ENCODE measurements around the gene TBCD. TPM values are rescaled to one million over a fixed set of nuclear protein-coding genes. Genes with fewer than 3 reads are reported as not detected.
"Not testable (repeated sequence)": the region's sequence is repeated elsewhere in the genome, so short reads cannot be mapped to it uniquely, and the experiment has no call there.

The TBCD gene
- total RNA-seq, 2 experiments from 2014 or later = 71.8 to 75.3 TPM

DNA sequence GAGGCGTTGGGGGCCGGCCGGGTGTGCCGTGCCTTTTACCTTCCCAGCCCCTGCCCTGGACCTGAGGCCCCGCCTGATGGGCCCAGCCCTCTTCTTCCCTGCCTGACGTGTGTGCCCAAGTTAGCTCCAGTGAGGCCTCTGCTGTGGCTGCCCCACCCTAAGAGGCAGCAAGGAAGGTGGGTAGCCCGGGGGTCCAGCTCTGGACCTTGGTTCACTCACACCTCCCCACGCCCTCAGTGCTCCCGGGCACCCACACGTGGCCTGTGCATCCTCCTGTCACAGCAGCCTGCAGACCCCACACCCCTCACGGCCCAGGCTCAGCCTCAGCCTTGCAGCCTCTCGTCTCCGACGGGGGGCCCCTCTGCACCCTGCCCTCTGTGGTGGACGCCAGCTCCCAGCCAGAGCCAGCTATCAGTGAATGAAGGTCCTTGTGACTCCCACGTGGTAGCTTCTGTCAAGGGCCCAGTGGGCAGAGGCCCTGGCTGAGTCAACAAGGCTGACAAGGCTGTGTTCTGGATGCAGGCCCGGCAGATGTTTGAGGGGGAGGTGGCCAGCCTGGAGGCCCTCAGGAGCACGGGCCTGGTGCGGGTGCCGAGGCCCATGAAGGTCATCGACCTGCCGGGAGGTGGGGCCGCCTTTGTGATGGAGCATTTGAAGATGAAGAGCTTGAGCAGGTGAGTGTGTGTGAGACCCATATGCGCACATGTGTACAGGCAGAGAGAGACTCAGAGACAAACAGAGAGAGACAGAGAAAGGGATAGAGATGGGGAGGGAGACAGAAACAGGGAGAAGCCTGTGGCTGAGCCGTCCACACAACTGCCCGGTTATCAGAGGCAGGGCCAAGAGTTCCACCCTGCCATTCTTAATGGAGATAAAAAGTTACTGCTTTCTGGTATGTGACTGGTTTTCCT, 13.6 kb upstream of the TBCD start:
- Mint-ChIP-seq H3K27me3 (ENCODE audit: low read depth) (no peaks in the 10 kb centered on the region), H3K27ac (no peak overlapping the region), H3K9me3 (peaks cover 19% of the 10 kb centered on the region), H3K4me1 (ENCODE audit: low read depth) (peaks cover 5% of the 10 kb centered on the region), H3K36me3 (ENCODE audit: low read depth) (peaks cover 25% of the 10 kb centered on the region), H3K4me3 (no peak overlapping the region)
- intact Hi-C loops (cut with micrococcal nuclease) = no loop called here
- CTCF ChIA-PET = no interaction called here
- no peak for DNase-seq

DNA sequence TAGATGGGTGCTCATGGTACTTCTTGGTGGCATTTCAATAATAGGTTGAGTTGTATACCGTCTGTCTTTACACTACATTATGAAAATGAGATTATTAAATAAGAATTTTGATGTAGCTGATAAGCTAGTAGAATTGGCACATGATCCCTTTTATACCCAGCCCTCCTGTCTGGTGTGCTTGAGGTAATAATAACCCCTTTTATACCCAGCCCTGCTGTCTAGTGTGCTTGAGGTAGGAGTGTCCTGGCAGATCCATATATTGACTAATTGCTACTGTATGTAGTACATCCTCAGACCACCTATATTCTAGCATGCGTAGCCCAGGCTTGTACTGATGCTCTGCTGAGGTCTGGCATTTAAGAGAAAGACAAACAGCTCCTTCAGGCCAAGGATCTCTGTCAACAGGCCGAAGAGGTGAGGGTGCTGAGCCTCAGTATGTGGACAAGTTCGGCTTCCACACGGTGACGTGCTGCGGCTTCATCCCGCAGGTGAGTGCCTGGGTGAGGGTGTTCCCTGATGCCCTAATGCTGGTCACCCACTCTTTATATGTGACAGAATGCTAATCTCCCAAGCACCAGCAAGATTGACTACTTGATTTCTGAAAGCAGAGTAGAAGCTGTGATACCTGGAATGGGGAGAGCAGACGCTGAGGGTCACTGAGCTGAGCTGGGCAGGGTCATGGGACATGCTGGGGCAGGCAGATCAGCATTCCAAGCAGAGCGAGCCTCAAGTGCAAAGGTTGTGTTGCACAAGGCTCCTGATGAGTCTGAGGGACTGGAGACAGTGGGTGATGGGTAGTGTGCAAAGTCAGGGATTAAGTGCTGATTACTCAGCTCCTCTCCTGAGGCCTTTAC, 10.7 kb upstream of the TBCD start:
- H3K27me3 Mint-ChIP-seq (ENCODE audit: low read depth) = no peaks in the 10 kb centered on the region
- peaks cover 2% of the 10 kb centered on the region for H3K4me1 Mint-ChIP-seq (ENCODE audit: low read depth)
- H3K27ac Mint-ChIP-seq = no peak overlapping the region
- H3K9me3 Mint-ChIP-seq = peaks cover 17% of the 10 kb centered on the region
- no peak for DNase-seq
- intact Hi-C loops (cut with micrococcal nuclease) = no loop called here
- CTCF ChIA-PET = no interaction called here
- peaks cover 20% of the 10 kb centered on the region for H3K36me3 Mint-ChIP-seq (ENCODE audit: low read depth)
- H3K4me3 Mint-ChIP-seq = no peak overlapping the region

DNA sequence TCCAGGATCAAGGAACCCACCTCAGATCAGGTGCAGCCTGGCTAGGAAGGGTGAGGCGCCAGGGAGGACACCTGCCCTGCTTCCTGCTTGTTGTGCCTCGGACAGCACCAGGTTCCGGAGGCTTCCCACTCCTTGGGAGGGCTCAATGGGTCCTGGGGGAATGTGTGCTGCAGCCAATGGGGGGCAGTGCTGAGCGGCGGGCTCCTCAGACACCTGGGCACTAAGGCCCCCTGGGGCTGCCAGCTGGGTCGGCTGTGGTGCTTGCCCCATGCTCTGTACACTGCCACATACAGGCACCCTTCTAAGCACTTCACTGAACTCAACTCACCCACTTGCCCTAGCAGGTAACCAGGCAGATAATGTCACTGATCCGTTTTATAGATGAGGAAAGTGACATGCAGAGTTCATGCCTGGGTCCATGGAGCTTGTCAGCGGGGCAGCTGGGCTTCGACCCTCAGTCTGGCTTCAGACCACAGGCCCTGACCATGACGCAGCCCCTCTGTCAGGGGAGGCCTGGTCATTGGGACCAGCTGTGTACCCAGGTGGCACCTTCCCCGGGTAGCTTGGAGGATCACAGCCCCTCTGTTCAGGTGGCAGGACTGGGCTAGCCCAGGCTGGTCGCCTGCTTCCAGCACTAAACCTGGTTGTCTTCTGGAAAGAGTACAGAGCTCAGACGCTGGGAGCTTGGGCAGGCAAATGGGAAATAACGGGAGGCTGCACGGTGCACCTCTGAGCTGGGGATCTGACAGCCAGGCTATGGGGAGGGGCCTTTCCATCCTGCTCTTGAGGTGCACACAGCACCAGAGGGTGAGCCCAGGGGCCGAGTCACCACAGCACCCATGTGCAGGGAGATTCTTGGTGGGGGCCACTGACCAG, 8.3 kb upstream of the TBCD start:
- Mint-ChIP-seq H3K27ac (no peak overlapping the region), H3K4me3 (no peak overlapping the region), H3K27me3 (ENCODE audit: low read depth) (no peaks in the 10 kb centered on the region), H3K4me1 (ENCODE audit: low read depth) (no peaks in the 10 kb centered on the region), H3K9me3 (peaks cover 19% of the 10 kb centered on the region), H3K36me3 (ENCODE audit: low read depth) (peaks cover 20% of the 10 kb centered on the region)
- no peak for DNase-seq
- CTCF ChIA-PET = no interaction called here
- intact Hi-C loops (cut with micrococcal nuclease) = no loop called here

- DNase-seq; H3K4me1 Mint-ChIP-seq (ENCODE audit: low read depth); H3K27ac Mint-ChIP-seq; intact Hi-C loops (cut with micrococcal nuclease); H3K27me3 Mint-ChIP-seq (ENCODE audit: low read depth); H3K4me3 Mint-ChIP-seq; CTCF ChIA-PET: not testable (repeated sequence)
- Mint-ChIP-seq H3K9me3 (peaks cover 19% of the 10 kb centered on the region), H3K36me3 (ENCODE audit: low read depth) (peaks cover 20% of the 10 kb centered on the region)
Observed at GRCh38 chr17:82744736-82745135, 7.1 kb upstream of the TBCD start.

DNA sequence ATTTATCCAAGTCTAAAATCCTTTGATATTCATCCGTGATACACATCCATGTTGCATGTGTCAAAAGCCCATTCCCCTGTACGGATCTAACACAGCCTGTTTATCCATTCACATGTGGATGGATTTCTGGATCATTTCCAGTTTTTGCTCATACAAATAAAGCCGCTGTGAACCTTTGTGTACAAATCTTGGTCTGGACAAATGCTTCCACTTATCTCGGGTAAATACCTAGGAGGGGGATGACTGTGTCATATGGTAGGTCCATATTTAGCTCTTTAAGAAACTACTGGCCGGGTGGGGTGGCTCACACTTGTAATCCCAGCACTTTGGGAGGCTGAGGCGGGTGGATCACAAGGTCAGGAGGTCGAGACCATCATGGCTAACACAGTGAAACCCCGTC, 6.3 kb upstream of the TBCD start:
- Mint-ChIP-seq H3K27me3 (ENCODE audit: low read depth) (no peaks in the 10 kb centered on the region), H3K4me3 (no peak overlapping the region), H3K27ac (no peak overlapping the region), H3K36me3 (ENCODE audit: low read depth) (peaks cover 13% of the 10 kb centered on the region), H3K9me3 (peaks cover 13% of the 10 kb centered on the region), H3K4me1 (ENCODE audit: low read depth) (peaks cover 2% of the 10 kb centered on the region)
- CTCF ChIA-PET = no interaction called here
- no peak for DNase-seq
- intact Hi-C loops (cut with micrococcal nuclease) = no loop called here

DNA sequence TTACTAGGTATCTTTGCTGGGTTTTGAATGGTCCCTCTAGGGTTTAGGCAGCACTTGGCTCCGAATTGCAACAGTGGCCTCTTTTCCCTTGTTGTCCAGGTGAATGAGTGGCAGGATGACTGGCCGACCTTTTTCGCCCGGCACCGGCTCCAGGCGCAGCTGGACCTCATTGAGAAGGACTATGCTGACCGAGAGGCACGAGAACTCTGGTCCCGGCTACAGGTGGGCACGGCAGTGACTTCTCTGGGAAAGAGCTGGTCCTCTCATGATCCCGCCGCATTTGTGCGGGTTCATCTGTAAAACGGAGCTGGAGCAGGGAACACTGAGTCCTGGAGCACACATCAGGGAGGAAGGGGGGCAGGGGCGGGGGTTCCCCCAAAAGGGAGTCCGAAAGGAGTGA, 3.1 kb upstream of the TBCD start:
- CTCF ChIA-PET = no interaction called here
- no peak for DNase-seq
- no peak overlapping the region for H3K4me3 Mint-ChIP-seq
- no peaks in the 10 kb centered on the region for H3K36me3 Mint-ChIP-seq (ENCODE audit: low read depth)
- intact Hi-C loops (cut with micrococcal nuclease) = no loop called here
- H3K27me3 Mint-ChIP-seq (ENCODE audit: low read depth) = no peaks in the 10 kb centered on the region
- peaks cover 3% of the 10 kb centered on the region for H3K9me3 Mint-ChIP-seq
- peaks cover 14% of the 10 kb centered on the region for H3K4me1 Mint-ChIP-seq (ENCODE audit: low read depth)
- no peak overlapping the region for H3K27ac Mint-ChIP-seq

DNA sequence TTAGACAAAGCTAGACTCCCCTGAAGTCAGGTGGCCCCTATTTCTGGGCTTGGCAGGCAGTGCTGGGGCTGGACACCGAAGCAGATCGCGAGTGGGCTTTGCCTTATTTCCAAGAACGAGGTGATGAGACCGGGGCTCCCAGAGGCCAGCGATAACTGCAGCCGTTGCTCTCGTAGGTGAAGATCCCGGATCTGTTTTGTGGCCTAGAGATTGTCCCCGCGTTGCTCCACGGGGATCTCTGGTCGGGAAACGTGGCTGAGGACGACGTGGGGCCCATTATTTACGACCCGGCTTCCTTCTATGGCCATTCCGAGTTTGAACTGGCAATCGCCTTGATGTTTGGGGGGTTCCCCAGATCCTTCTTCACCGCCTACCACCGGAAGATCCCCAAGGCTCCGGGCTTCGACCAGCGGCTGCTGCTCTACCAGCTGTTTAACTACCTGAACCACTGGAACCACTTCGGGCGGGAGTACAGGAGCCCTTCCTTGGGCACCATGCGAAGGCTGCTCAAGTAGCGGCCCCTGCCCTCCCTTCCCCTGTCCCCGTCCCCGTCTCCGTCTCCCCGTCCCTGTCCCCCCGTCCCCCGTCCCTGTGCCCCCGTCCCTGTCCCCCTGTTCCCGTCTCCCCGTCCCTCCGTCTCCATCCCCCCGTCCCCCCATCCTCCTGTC, 1.5 kb upstream of the TBCD start:
- Mint-ChIP-seq H3K4me3 (peak overlapping the region; percentile 48), H3K36me3 (ENCODE audit: low read depth) (peaks cover 4% of the 10 kb centered on the region), H3K27me3 (ENCODE audit: low read depth) (no peaks in the 10 kb centered on the region), H3K9me3 (peaks cover 3% of the 10 kb centered on the region), H3K27ac (no peak overlapping the region), H3K4me1 (ENCODE audit: low read depth) (peaks cover 26% of the 10 kb centered on the region)
- peak; percentile 20 for DNase-seq
- CTCF ChIA-PET = no interaction called here
- intact Hi-C loops (cut with micrococcal nuclease) = loop anchor here (5.0 to 10.0 kb wide), 3 partner anchors 53 to 453 kb away; partner anchors contain the start of gene RAB40B

- intact Hi-C loops (cut with micrococcal nuclease) = loop anchor here (1.0 to 10.0 kb wide), 4 partner anchors 35 to 454 kb away; partner anchors contain the start of genes FN3KRP and RAB40B
- no peak for DNase-seq
- Mint-ChIP-seq H3K9me3 (peaks cover 2% of the 10 kb centered on the region), H3K4me3 (no peak overlapping the region), H3K36me3 (ENCODE audit: low read depth) (peaks cover 7% of the 10 kb centered on the region), H3K27me3 (ENCODE audit: low read depth) (no peaks in the 10 kb centered on the region), H3K4me1 (ENCODE audit: low read depth) (peaks cover 26% of the 10 kb centered on the region), H3K27ac (no peak overlapping the region)
- CTCF ChIA-PET = no interaction called here
Observed at GRCh38 chr17:82751171-82751570, 694 bp upstream of the TBCD start.

DNA sequence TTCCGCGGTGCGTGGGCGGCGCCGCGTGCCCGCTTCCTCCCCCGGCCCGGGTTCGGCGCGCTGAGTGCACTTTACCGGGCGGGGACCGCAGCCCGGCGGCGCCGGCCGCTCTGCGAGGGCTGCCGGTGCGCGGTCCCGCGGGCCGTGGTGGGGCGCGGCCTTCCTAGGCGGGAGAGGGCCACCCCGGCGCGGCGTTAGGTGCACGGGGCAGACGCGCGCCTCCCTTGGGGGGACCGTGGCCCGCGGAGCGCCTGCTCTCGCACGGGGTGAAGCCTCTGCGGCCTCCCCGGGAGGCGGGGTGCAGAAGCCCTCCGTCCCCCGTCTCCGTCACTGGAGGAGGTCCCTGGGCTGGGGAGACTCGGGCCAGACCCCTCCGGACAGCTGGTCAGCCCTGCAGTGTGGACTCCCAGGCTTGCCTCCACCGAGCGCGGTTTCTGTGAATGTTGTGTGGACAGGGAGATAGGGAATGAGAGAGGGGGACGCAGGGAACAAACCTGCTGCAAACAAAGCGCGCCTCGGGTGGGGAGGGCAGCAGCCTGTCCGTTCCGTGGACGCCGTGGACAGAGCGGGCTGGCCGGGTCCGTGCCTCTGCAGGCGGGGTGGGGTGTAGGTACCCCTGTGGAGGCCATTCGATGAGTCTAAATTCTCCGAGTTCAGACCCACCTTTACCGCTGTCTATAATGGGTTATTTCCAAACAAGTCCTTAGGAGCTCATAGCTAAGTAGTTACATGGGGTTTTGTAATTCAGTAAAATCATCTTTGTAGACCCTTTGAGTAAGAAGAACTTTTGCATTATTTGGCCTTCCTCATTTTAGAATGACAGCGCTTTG, 721 bp downstream of the TBCD start:
- no peak for DNase-seq
- CTCF ChIA-PET = no interaction called here
- H3K36me3 Mint-ChIP-seq (ENCODE audit: low read depth) = peaks cover 12% of the 10 kb centered on the region
- intact Hi-C loops (cut with micrococcal nuclease) = loop anchor here (1.0 to 10.0 kb wide), 4 partner anchors 55 to 455 kb away; partner anchors contain the start of genes RAB40B and WDR45B
- H3K27me3 Mint-ChIP-seq (ENCODE audit: low read depth) = no peaks in the 10 kb centered on the region
- H3K27ac Mint-ChIP-seq = peak overlapping the region; percentile 18
- H3K4me1 Mint-ChIP-seq (ENCODE audit: low read depth) = peaks cover 26% of the 10 kb centered on the region
- H3K4me3 Mint-ChIP-seq = peak overlapping the region; percentile 79
- no peaks in the 10 kb centered on the region for H3K9me3 Mint-ChIP-seq

GRCh38 chr17:82753201-82753464, 1.3 kb downstream of the TBCD start:
- intact Hi-C loops (cut with micrococcal nuclease) = loop anchor here (5.0 to 10.0 kb wide), 3 partner anchors 56 to 456 kb away; partner anchors contain the start of gene RAB40B
- CTCF ChIA-PET = no interaction called here

More at GRCh38 chr17:82753201-82753464, 1.3 kb downstream of the TBCD start:
- Mint-ChIP-seq H3K4me3 (peak overlapping the region; percentile 79), H3K9me3 (no peaks in the 10 kb centered on the region), H3K27ac (no peak overlapping the region), H3K36me3 (ENCODE audit: low read depth) (peaks cover 12% of the 10 kb centered on the region), H3K27me3 (ENCODE audit: low read depth) (no peaks in the 10 kb centered on the region), H3K4me1 (ENCODE audit: low read depth) (peaks cover 26% of the 10 kb centered on the region)
- DNase-seq = no peak
